ENCODE measurements around the gene PCDHB4.

Gene PCDHB4

DNA sequence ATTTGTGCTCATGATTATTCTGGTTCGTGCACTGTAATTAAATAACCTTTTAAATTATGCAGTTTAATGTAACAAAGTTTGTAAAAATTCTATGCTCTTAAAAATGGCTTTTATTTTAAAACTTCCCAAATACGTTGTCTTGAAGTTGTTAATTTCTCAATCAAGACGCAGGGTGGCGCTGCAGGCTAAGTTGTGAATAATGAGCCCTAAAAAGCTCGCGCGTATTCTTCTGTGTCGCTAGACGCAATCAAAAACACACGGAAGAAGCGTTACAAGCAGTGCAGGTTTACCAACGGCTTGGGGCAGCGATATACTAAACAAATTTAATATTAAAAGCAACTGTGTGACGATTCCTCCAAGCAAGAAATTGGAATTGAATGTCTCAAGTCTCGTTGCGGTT is at the start of gene PCDHB4:
Gene PCDHB4 (plus strand): TSS at position 256 of the 400 bp plus-strand sequence. CDS start 181 bp downstream, outside the sequence.
- H3K9me3 ChIP-seq: no peaks in the 10 kb centered on the region
- H3K4me1 ChIP-seq (ENCODE audit: control insufficient read depth in 1 of 2, insufficient read depth in 1 of 2, low read depth in 1 of 2, low read length in 1 of 2): no peaks in the 10 kb centered on the region
- peaks cover 4% of the 10 kb centered on the region for H3K27me3 ChIP-seq
- no peaks in the 10 kb centered on the region for H3K36me3 ChIP-seq
- H3K4me3 ChIP-seq (ENCODE audit: low read depth in 1 of 2, low read length in 1 of 2): no peak within 1 kb of the TSS
- TF ChIP-seq, protein P1, sequence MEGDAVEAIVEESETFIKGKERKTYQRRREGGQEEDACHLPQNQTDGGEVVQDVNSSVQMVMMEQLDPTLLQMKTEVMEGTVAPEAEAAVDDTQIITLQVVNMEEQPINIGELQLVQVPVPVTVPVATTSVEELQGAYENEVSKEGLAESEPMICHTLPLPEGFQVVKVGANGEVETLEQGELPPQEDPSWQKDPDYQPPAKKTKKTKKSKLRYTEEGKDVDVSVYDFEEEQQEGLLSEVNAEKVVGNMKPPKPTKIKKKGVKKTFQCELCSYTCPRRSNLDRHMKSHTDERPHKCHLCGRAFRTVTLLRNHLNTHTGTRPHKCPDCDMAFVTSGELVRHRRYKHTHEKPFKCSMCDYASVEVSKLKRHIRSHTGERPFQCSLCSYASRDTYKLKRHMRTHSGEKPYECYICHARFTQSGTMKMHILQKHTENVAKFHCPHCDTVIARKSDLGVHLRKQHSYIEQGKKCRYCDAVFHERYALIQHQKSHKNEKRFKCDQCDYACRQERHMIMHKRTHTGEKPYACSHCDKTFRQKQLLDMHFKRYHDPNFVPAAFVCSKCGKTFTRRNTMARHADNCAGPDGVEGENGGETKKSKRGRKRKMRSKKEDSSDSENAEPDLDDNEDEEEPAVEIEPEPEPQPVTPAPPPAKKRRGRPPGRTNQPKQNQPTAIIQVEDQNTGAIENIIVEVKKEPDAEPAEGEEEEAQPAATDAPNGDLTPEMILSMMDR (IDR thresholded peaks at IDR 0.05): no peak
- H3K27ac ChIP-seq: no peak within 1 kb of the TSS

GRCh38 chr5:141077826-141078225 is 43.8 kb upstream of the PCDHB4 start:
- no peaks in the 10 kb centered on the region for H3K27me3 ChIP-seq
- H3K9me3 ChIP-seq: peaks cover 13% of the 10 kb centered on the region
- H3K4me1 ChIP-seq (ENCODE audit: control insufficient read depth in 1 of 2, insufficient read depth in 1 of 2, low read depth in 1 of 2, low read length in 1 of 2): no peaks in the 10 kb centered on the region
- TF ChIP-seq, protein P1 (IDR thresholded peaks at IDR 0.05): no peak
- H3K36me3 ChIP-seq: no peaks in the 10 kb centered on the region
- no peak overlapping the region for H3K27ac ChIP-seq
- no peak overlapping the region for H3K4me3 ChIP-seq (ENCODE audit: low read depth in 1 of 2, low read length in 1 of 2)

DNA sequence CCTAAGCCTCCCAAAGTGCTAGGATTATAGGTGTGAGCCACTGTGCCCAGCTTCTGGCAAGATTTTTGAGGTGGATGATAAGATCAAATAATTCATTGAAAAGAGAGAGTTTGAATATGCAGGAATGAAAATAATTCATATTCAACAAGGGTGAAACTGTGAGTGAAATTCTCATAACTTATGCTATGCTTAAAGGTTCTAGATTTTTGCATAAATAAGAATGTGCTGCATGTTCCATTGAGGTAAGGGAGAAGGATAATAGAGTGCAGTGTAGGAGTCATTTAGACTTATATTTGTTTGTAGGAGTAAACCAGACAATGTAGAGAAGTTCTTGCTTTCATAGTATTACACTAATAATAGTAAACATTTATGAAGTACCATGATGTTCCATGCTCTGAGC is 39.4 kb upstream of the PCDHB4 start:
- no peak overlapping the region for H3K4me3 ChIP-seq (ENCODE audit: low read depth in 1 of 2, low read length in 1 of 2)
- H3K36me3 ChIP-seq: no peaks in the 10 kb centered on the region
- TF ChIP-seq, protein P1 (IDR thresholded peaks at IDR 0.05): no peak
- H3K4me1 ChIP-seq (ENCODE audit: control insufficient read depth in 1 of 2, insufficient read depth in 1 of 2, low read depth in 1 of 2, low read length in 1 of 2): no peaks in the 10 kb centered on the region
- H3K27me3 ChIP-seq: peaks cover 16% of the 10 kb centered on the region
- H3K27ac ChIP-seq: no peak overlapping the region
- H3K9me3 ChIP-seq: peaks cover 7% of the 10 kb centered on the region

- H3K4me3 ChIP-seq (ENCODE audit: low read depth in 1 of 2, low read length in 1 of 2): no peak overlapping the region
- TF ChIP-seq, protein P1 (IDR thresholded peaks at IDR 0.05): no peak
- H3K36me3 ChIP-seq: no peaks in the 10 kb centered on the region
- no peaks in the 10 kb centered on the region for H3K4me1 ChIP-seq (ENCODE audit: control insufficient read depth in 1 of 2, insufficient read depth in 1 of 2, low read depth in 1 of 2, low read length in 1 of 2)
- peaks cover 16% of the 10 kb centered on the region for H3K27me3 ChIP-seq
- H3K9me3 ChIP-seq: no peaks in the 10 kb centered on the region
- H3K27ac ChIP-seq: no peak overlapping the region
Observed at GRCh38 chr5:141084487-141084989, 37.1 kb upstream of the PCDHB4 start.

GRCh38 chr5:141094481-141095262 is 26.9 kb upstream of the PCDHB4 start, which contains the start of gene PCDHB2:
Gene PCDHB2, plus strand, starts transcription at chr5:141094615. Its CDS starts 176 bp downstream, at chr5:141094791.
- Histone ChIP-seq H3K27me3 (peaks cover 20% of the 10 kb centered on the region), H3K9me3 (no peaks in the 10 kb centered on the region), H3K4me3 (ENCODE audit: low read depth in 1 of 2, low read length in 1 of 2) (no peak within 1 kb of the TSS), H3K27ac (no peak within 1 kb of the TSS), H3K4me1 (ENCODE audit: control insufficient read depth in 1 of 2, insufficient read depth in 1 of 2, low read depth in 1 of 2, low read length in 1 of 2) (no peaks in the 10 kb centered on the region), H3K36me3 (no peaks in the 10 kb centered on the region)
- TF ChIP-seq, protein P1 (IDR thresholded peaks at IDR 0.05): no peak
